Heart right ventricle (tissue), 16 donors: Measurements from ENCODE around the gene EGFLAM. TPM values are rescaled to one million over a fixed set of nuclear protein-coding genes. Genes with fewer than 3 reads are reported as not detected.

Source experiments
- ATAC-seq, 8 donors: fragments of 200-7000 bp; cut with Tn5 transposase; one replicate each; pipeline ENCODE4 v1.9.1; 2020; ENCODE audit warnings: mild to moderate bottlenecking in 8 of 8, moderate library complexity in 8 of 8, moderate number of reproducible peaks in 1 of 8
- DNase-seq, 2 donors: peaks; one replicate each; pipeline ENCODE4 v3.0.0-alpha.2; 2020
- H3K27ac ChIP-seq, 10 donors: fragments of 200-600 bp; sonication (generic) in 2 of 10; one replicate each; pipeline versions ENCODE4 v1.5.0 to v1.8.0; 2020 to 2022; ENCODE audit warnings: mild to moderate bottlenecking in 3 of 10
- H3K27me3 ChIP-seq, 7 donors: fragments of 200-600 bp; one replicate each; pipeline ENCODE4 v1.8.0; 2021 to 2022; ENCODE audit warnings: mild to moderate bottlenecking in 2 of 7
- H3K36me3 ChIP-seq, 9 donors: fragments of 200-600 bp; sonication (generic) in 1 of 9; one replicate each; pipeline versions ENCODE4 v1.5.0 to v1.8.0; 2020 to 2022; ENCODE audit warnings: mild to moderate bottlenecking in 2 of 9
- H3K4me1 ChIP-seq, 9 donors: fragments of 200-600 bp; sonication (generic) in 1 of 9; one replicate each; pipeline versions ENCODE4 v1.5.0 to v1.8.0; 2020 to 2022; ENCODE audit warnings: mild to moderate bottlenecking in 4 of 9
- H3K4me3 ChIP-seq, 10 donors: fragments of 200-600 bp; sonication (generic) in 2 of 10; one replicate each; pipeline versions ENCODE4 v1.5.0 to v1.8.0; 2020 to 2022; ENCODE audit warnings: mild to moderate bottlenecking in 7 of 10, moderate library complexity in 2 of 10
- H3K9me3 ChIP-seq, 11 donors: fragments of 200-600 bp in 10 of 11; sonication (generic) in 2 of 11; one replicate each; pipeline versions ENCODE4 v1.5.0 to v1.8.0; 2013 to 2022; ENCODE audit warnings: mild to moderate bottlenecking in 2 of 11, control low read depth in 1 of 11, moderate library complexity in 1 of 11
- CTCF ChIP-seq, 9 donors: fragments of 200-600 bp; sonication (generic) in 2 of 9; IDR thresholded peaks; one replicate each; pipeline versions ENCODE4 v1.5.0 to v1.8.0; 2021 to 2022; ENCODE audit warnings: antibody characterized with exemption in 9 of 9, mild to moderate bottlenecking in 5 of 9, moderate library complexity in 1 of 9
- WGBS, 2 donors: extraction: QIAGEN DNeasy Blood & Tissue Kit; methylation state at CpG; one replicate each; pipeline ENCODE4 v1.1.7; 2013; ENCODE audit warnings: inconsistent platforms in 1 of 2; 5-methylcytosine and 5-hydroxymethylcytosine counted together
- intact Hi-C, 10 donors: fragments of 100-400 bp; cut with DNase I; formaldehyde crosslinking; loops; one replicate each; pipeline versions ENCODE4 v1.11.1 to v1.14.2; 2022
- polyA plus RNA-seq, 2 donors: library from polyadenylated mRNA; stranded (reverse); fragments of 200-250 nt; gene quantifications; one replicate each; pipeline ENCODE4 v1.2.3, GENCODE V29; 2013
- total RNA-seq, 10 donors: library from RNA; stranded (reverse); fragmentation: NEBNext Ultra II Directional in 3 of 10; extraction: Animal tissue kit (Norgen Biotek cat#: 25700) in 3 of 10; gene quantifications; one replicate each; pipeline versions ENCODE4 v1.2.1 to v1.2.4, GENCODE V29; 2021 to 2023
- donor health status: Arrhythmogenic right ventricular cardiomyopathy.
- donor health status: ischemic (EF 13 %, LVEDD 7.1; RV severe dilation, severe dysfunction).
- donor health status: healthy with polysubstance abuse.
- donor health status: DM: no; HTN: yes; CAD: no.
- donor health status: DM: no; HTN: no; CAD: no.
- donor health status: ischemic (EF 25% LVEDD 6.9; RV normal size, moderate dysfunction).
- donor health status: ischemic (EF 25% LVEDD 5.7; RV mildly dilated, moderate dysfunction).
- donor health status: healthy.
- donor health status: DM: yes; HTN: yes; CAD: no.
- donor health status: Ischemic cardiomyopathy.
- donor health status: ischemic (EF 35%, LVEDD 5.7; RV mildly dilated, moderate dysfunction).
- donor health status: nonischemic (EF 11% LVEDD 7.7; RV severe dilation, severe dysfunction).
- donor health status: DM: yes; HTN: yes; CAD: no.
- donor health status: PGD.
- donor health status: ischemic (EF 29% LVEDD 5.4; RV normal size, mild dysfunction).
- donor health status: nonischemic (EF 23%, LVEDD 6.1; RV moderate dilation, normal function).

Gene EGFLAM
- total and polyA plus RNA-seq, 12 donors, result 3.4 to 15.3 (median 7.6) TPM

DNA sequence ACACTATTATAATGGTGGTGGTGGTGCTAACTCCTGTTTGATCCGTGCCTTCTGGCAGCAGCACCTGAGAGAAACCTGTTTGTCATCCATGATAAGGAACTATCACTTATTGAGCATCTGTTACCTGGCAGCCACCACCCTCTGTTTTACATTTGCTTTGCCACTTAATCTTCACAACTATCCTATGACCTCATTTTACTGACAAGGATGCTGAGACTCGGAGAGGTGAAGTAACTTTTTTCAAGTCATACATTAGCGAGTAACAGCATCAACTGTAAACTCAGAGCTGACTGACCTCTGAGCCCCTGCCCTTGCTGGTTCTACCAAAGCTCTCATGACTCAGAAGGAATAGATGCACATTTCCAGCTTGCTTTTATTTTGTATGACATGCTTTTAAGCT, 81.1 kb downstream of the EGFLAM start:
- Histone ChIP-seq H3K27me3 (peaks cover 0 to 44% (median 19%) of the 10 kb centered on the region in 7 donors), H3K27ac (no peak overlapping the region), H3K4me3 (no peak overlapping the region), H3K9me3 (no peaks in the 10 kb centered on the region), H3K4me1 (peaks cover 0 to 5% (median 0%) of the 10 kb centered on the region in 9 donors), H3K36me3 (no peaks in the 10 kb centered on the region)
- ATAC-seq (no peak), DNase-seq (no peak)
- 48 to 49% methylated on average over 3 of the region's 3 CpGs for WGBS, 2 donors
- intact Hi-C loops, result no loop called here
- TF ChIP-seq CTCF (IDR thresholded peaks at IDR 0.05), result no peak

GRCh38 chr5:38341056-38341455, 82.7 kb downstream of the EGFLAM start:
- Histone ChIP-seq H3K9me3 (no peaks in the 10 kb centered on the region), H3K27ac (no peak overlapping the region), H3K4me3 (no peak overlapping the region), H3K27me3 (peaks cover 0 to 44% (median 19%) of the 10 kb centered on the region in 7 donors), H3K4me1 (peaks cover 0 to 5% (median 0%) of the 10 kb centered on the region in 9 donors), H3K36me3 (no peaks in the 10 kb centered on the region)
- no peak for TF ChIP-seq CTCF (IDR thresholded peaks at IDR 0.05)
- DNase-seq (no peak), ATAC-seq (no peak)
- intact Hi-C loops, result no loop called here
- 72 to 75% methylated on average over 5 of the region's 5 CpGs for WGBS, 2 donors

- 82 to 87% methylated on average over 3 of the region's 3 CpGs for WGBS, 2 donors
- intact Hi-C loops, result no loop called here
- Histone ChIP-seq H3K9me3 (no peaks in the 10 kb centered on the region), H3K27me3 (peaks cover 0 to 44% (median 19%) of the 10 kb centered on the region in 7 donors), H3K27ac (no peak overlapping the region), H3K4me3 (no peak overlapping the region), H3K36me3 (no peaks in the 10 kb centered on the region), H3K4me1 (peaks cover 0 to 5% (median 0%) of the 10 kb centered on the region in 9 donors)
- ATAC-seq (no peak), DNase-seq (no peak)
- no peak for TF ChIP-seq CTCF (IDR thresholded peaks at IDR 0.05)
Observed at GRCh38 chr5:38341641-38342040, 83.3 kb downstream of the EGFLAM start.

DNA sequence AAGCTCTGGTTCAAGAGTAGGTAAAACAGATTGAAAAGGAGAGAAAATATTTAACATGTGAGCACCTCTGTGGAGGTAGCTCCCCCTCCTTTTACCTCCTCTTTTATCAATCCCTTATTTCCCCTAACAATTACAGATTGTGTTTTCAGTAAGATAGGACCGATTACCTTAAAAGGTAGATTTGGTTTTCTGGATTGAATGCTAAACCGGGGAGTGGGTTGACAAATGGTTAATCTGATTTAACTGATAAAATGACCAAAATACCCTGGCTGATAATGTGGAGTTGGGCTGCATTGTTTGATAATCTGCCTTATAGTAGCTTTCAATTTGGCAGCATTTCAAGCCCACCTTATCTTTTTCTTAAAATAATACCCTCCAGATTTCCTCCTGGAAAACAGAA, 83.9 kb downstream of the EGFLAM start:
- no peak overlapping the region for H3K27ac ChIP-seq
- DNase-seq (no peak), ATAC-seq (no peak)
- TF ChIP-seq CTCF (IDR thresholded peaks at IDR 0.05), result no peak
- H3K4me1 ChIP-seq, result peaks cover 0 to 5% (median 0%) of the 10 kb centered on the region in 9 donors
- no peaks in the 10 kb centered on the region for H3K9me3 ChIP-seq
- H3K27me3 ChIP-seq, result peaks cover 0 to 44% (median 18%) of the 10 kb centered on the region in 7 donors
- H3K36me3 ChIP-seq, result no peaks in the 10 kb centered on the region
- no peak overlapping the region for H3K4me3 ChIP-seq
- WGBS, 2 donors, result 11 to 22% methylated on average over 2 of the region's 2 CpGs
- intact Hi-C loops, result no loop called here
